Small intestine (tissue), 7 donors: ENCODE measurements around the gene ACADL. TPM values are rescaled to one million over a fixed set of nuclear protein-coding genes. Genes with fewer than 3 reads are reported as not detected.

Source experiments
- DNase-seq, 2 donors: peaks; one replicate each; pipeline versions ENCODE4 v3.0.0 to v3.0.0-alpha.2; 2013
- FAIRE-seq: peaks from 2 replicates; lab custom pipeline; 2012; peaks lifted over from hg19 to GRCh38; lab: Jason Lieb, UNC
- H3K27ac ChIP-seq, 3 donors: one replicate each; pipeline ENCODE4 v1.5.1; 2013; ENCODE audit warnings: low read length in 2 of 3, mild to moderate bottlenecking in 2 of 3, control low read depth in 1 of 3, inconsistent platforms in 1 of 3, low read depth in 1 of 3, moderate library complexity in 1 of 3
- H3K27me3 ChIP-seq, 3 donors: one replicate each; pipeline ENCODE4 v1.6.1; 2013; ENCODE audit warnings: low read length in 3 of 3, inconsistent platforms in 1 of 3; ENCODE audit not compliant: control insufficient read depth in 3 of 3, insufficient read depth in 3 of 3
- H3K36me3 ChIP-seq, 3 donors: one replicate each; pipeline ENCODE4 v1.6.1; 2013; ENCODE audit warnings: low read length in 3 of 3, inconsistent platforms in 1 of 3, low read depth in 1 of 3, mild to moderate bottlenecking in 1 of 3, moderate library complexity in 1 of 3; ENCODE audit not compliant: control insufficient read depth in 3 of 3, insufficient read depth in 2 of 3
- H3K4me1 ChIP-seq, 3 donors: one replicate each; pipeline ENCODE4 v1.6.1; 2013; ENCODE audit warnings: low read length in 2 of 3, inconsistent platforms in 1 of 3, low read depth in 1 of 3, mild to moderate bottlenecking in 1 of 3, moderate library complexity in 1 of 3; ENCODE audit not compliant: control insufficient read depth in 3 of 3, insufficient read depth in 2 of 3
- H3K4me3 ChIP-seq, 3 donors: one replicate each; pipeline ENCODE4 v1.5.1; 2013; ENCODE audit warnings: low read length in 3 of 3, control low read depth in 1 of 3, inconsistent platforms in 1 of 3, low read depth in 1 of 3, mild to moderate bottlenecking in 1 of 3, moderate library complexity in 1 of 3
- H3K9me3 ChIP-seq, 2 donors: one replicate each; pipeline ENCODE4 v1.6.1; 2013; ENCODE audit warnings: low read depth in 1 of 2, low read length in 1 of 2; ENCODE audit not compliant: control insufficient read depth in 2 of 2, insufficient read depth in 1 of 2
- WGBS, 3 donors: extraction: QIAGEN DNeasy Blood & Tissue Kit; methylation state at CpG; one replicate each; pipeline ENCODE4 v1.1.7; 2013; 5-methylcytosine and 5-hydroxymethylcytosine counted together
- polyA plus RNA-seq, 4 donors: library from polyadenylated mRNA; stranded (reverse) in 3 of 4; unstranded in 1 of 4; fragments of 200-250 nt in 3 of 4; fragments of 120-200 nt in 1 of 4; gene quantifications; one replicate each; pipeline versions ENCODE4 v1.2.1 to v1.2.3, GENCODE V29; 2013
- donor health status: healthy with polysubstance abuse.
- donor health status: control.
- donor health status: control.
- donor health status: Bipolar disorder and iron deficiency.
- donor health status: healthy.

Gene ACADL
- polyA plus RNA-seq, 4 donors: 0.16 to 6.4 TPM; not detected in 2

DNA sequence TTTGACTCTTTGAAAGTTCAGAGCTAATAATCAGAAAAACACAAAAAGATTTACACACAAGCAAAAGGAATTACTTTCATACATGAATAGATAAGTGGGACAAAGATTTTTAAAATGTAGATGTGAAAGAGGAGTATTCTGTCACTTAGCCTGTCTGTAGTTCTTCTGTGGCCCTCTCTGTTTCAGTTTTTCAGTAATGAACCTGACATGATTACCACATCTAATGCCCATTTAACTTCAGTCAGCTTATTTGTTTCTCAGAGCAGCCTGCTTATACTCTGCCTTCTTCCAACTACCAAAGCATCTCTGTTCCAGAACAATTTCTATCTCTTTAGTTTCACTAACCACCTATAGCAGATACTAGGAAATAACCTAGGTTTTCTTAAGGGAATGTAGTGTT lies 34.4 kb upstream of the ACADL start:
- no peak for DNase-seq
- Histone ChIP-seq H3K4me1 (no peaks in the 10 kb centered on the region), H3K36me3 (no peaks in the 10 kb centered on the region), H3K27me3 (no peaks in the 10 kb centered on the region), H3K9me3 (no peaks in the 10 kb centered on the region), H3K27ac (no peak overlapping the region), H3K4me3 (no peak overlapping the region)
- no peak for FAIRE-seq

DNA sequence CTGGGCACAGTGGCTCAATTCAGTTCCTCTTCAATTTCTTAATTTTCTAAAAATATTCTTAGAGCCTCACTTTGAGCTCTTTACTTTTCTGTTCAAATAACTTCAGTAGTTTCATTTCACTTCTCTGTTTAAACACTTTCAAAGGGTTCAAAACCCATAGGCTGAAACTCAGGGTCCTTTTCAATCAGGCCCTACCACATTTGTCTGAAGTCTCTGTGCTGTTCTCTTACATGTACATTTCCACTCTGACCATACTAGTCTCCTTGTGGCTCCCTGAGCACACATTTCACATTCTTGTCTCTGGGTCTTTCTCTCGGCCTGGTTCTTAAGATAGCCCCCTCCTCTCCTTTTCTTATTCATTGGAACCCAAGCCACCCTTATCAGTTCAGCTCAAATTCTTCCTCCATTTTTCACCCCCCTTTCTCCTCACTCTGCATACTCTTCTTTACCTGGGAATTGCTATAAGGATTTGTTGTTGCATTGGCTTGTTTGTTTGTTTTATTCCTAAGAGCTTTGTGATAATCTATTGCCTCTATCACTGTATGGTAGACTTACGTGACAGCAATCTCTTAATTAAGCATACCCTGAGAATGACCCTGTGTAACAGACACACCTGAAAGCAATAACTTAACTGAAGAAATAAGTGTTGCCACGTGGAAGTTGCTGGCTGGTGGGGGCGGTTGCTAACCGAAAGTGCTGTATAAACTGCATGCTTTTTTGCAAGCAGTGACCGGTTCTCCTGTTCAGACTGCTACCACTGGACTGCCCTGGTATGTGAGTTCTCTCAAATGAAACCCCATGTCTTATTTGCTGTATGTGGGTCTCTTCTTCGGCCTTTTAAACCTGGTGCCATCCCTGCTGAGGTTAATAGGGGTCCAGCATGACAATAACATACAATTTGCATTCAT lies 27.7 kb upstream of the ACADL start:
- Histone ChIP-seq H3K27ac (no peak overlapping the region), H3K27me3 (no peaks in the 10 kb centered on the region), H3K4me1 (no peaks in the 10 kb centered on the region), H3K36me3 (no peaks in the 10 kb centered on the region), H3K4me3 (no peak overlapping the region), H3K9me3 (no peaks in the 10 kb centered on the region)
- 34 to 58% (median 57%) methylated on average over 7 of the region's 7 CpGs for WGBS, 3 donors
- DNase-seq: peak in 1 of 2 donors; percentile 32
- FAIRE-seq: no peak

- Histone ChIP-seq H3K36me3 (no peaks in the 10 kb centered on the region), H3K4me3 (no peak overlapping the region), H3K27me3 (no peaks in the 10 kb centered on the region), H3K27ac (no peak overlapping the region), H3K9me3 (peaks cover 0 to 3% of the 10 kb centered on the region in 2 donors), H3K4me1 (no peaks in the 10 kb centered on the region)
- no peak for DNase-seq
- no peak for FAIRE-seq
- WGBS, 3 donors: 17 to 33% (median 22%) methylated on average over 1 of the region's 1 CpG
Observed at GRCh38 chr2:210250622-210251021, 25.4 kb upstream of the ACADL start.

- Histone ChIP-seq H3K4me1 (no peaks in the 10 kb centered on the region), H3K36me3 (no peaks in the 10 kb centered on the region), H3K9me3 (no peaks in the 10 kb centered on the region), H3K4me3 (no peak overlapping the region), H3K27me3 (no peaks in the 10 kb centered on the region), H3K27ac (no peak overlapping the region)
- no peak for DNase-seq
- WGBS, 3 donors: 75 to 79% (median 77%) methylated on average over 3 of the region's 3 CpGs
- FAIRE-seq: no peak
Observed at GRCh38 chr2:210233487-210233886, 8.2 kb upstream of the ACADL start.

GRCh38 chr2:210230984-210231383 lies 5.7 kb upstream of the ACADL start:
- no peaks in the 10 kb centered on the region for H3K9me3 ChIP-seq
- H3K36me3 ChIP-seq: no peaks in the 10 kb centered on the region
- H3K4me1 ChIP-seq: no peaks in the 10 kb centered on the region
- no peak for FAIRE-seq
- H3K27me3 ChIP-seq: peaks cover 0 to 6% (median 3%) of the 10 kb centered on the region in 3 donors
- DNase-seq: peak in 1 of 2 donors; percentile 42
- H3K27ac ChIP-seq: no peak overlapping the region
- H3K4me3 ChIP-seq: no peak overlapping the region

GRCh38 chr2:210230518-210230917 lies 5.3 kb upstream of the ACADL start:
- Histone ChIP-seq H3K36me3 (no peaks in the 10 kb centered on the region), H3K9me3 (no peaks in the 10 kb centered on the region), H3K4me1 (no peaks in the 10 kb centered on the region), H3K4me3 (no peak overlapping the region), H3K27ac (no peak overlapping the region), H3K27me3 (peaks cover 0 to 11% (median 5%) of the 10 kb centered on the region in 3 donors)
- WGBS, 3 donors: 77 to 91% (median 80%) methylated on average over 2 of the region's 2 CpGs
- FAIRE-seq: no peak
- DNase-seq: no peak

- Histone ChIP-seq H3K27me3 (peaks cover 0 to 28% (median 7%) of the 10 kb centered on the region in 3 donors), H3K4me1 (no peaks in the 10 kb centered on the region), H3K4me3 (no peak overlapping the region), H3K36me3 (no peaks in the 10 kb centered on the region), H3K9me3 (no peaks in the 10 kb centered on the region), H3K27ac (no peak overlapping the region)
- FAIRE-seq (no peak), DNase-seq (no peak)
- 91 to 93% (median 93%) methylated on average over 7 of the region's 7 CpGs for WGBS, 3 donors
Observed at GRCh38 chr2:210228586-210228985, 3.3 kb upstream of the ACADL start.

DNA sequence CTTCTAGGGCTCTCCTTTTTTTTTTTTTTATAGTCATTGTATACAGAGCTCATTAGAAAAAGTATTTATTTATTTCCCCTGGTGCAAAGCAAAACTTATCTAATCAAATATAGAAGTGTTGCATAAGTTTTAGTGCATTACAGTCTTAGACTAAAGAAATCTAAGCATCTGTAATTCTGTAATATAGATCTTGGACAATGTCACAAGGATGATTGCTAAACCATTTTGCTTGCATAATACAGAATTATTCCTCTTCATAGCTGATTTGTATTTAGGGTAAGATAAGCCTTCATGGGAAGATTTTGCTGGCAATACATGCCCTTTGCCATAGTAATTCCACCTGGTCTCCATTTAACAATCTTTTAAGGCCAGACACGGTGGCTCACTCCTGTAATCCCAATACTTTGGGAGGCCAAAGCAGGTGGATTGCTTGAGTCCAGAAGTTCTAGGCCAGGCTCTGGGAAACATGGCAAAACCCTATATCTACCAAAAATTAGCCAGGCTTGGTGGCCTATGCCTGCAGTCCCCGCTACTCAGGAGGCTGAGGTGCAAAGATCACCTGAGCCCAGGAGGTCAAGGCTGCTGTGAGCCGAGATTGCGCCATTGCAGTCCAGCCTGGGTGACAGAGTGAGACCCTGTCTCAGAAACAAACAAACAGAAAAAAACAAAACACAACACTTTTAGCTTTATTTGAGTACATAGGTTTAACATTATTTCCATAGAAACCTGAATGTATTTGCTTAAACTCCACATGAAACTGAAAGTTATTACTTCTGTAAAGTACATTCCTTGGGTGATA lies 2.2 kb upstream of the ACADL start:
- peaks cover 0 to 34% (median 7%) of the 10 kb centered on the region in 3 donors for H3K27me3 ChIP-seq
- DNase-seq (peak in 1 of 2 donors; percentile 47), FAIRE-seq (no peak)
- no peaks in the 10 kb centered on the region for H3K4me1 ChIP-seq
- no peak overlapping the region for H3K27ac ChIP-seq
- H3K9me3 ChIP-seq: no peaks in the 10 kb centered on the region
- H3K36me3 ChIP-seq: no peaks in the 10 kb centered on the region
- WGBS, 3 donors: 48 to 78% (median 70%) methylated on average over 4 of the region's 4 CpGs
- H3K4me3 ChIP-seq: no peak overlapping the region
